ENCODE results near the gene HEG1. TPM values are rescaled to one million over a fixed set of nuclear protein-coding genes. Genes with fewer than 3 reads are reported as not detected.

HEG1 gene
- total and polyA plus RNA-seq, 2 experiments from 2014 or later = 27.2 to 27.3 TPM

DNA sequence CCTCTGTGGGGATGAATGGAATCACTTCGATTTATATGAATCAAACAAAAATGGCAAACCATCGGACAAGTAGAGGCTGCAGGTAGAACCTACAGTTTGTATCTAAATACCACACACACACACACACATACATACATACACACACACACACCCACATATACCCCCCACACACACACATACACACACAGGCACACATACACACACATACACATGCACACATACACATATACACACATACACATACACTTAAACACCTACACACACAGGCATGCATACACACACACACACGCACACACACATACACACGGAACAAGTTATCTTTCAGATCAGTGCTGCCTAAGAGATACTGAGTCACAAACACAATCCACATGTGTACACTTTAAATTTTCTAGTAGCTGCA is 24.3 kb downstream of the HEG1 start:
- H3K4me1 ChIP-seq (ENCODE audit: insufficient read depth) = no peaks in the 10 kb centered on the region
- H3K9me3 ChIP-seq (ENCODE audit: low read depth) = peaks cover 4% of the 10 kb centered on the region
- no peaks in the 10 kb centered on the region for H4K20me1 ChIP-seq (ENCODE audit: insufficient read depth, poor library complexity, severe bottlenecking)
- no peaks in the 10 kb centered on the region for H3K9me2 ChIP-seq (replicated peaks; ENCODE audit: insufficient read depth)
- no peak overlapping the region for H3K4me3 ChIP-seq
- H3K36me3 ChIP-seq (replicated peaks; ENCODE audit: insufficient read depth, low read depth) = no peaks in the 10 kb centered on the region
- peaks cover 14% of the 10 kb centered on the region for H3K79me2 ChIP-seq
- H2AFZ ChIP-seq = no peak overlapping the region
- no peak for TF ChIP-seq EZH2 (IDR thresholded peaks at IDR 0.05; ENCODE audit: borderline replicate concordance)
- no peak for TF ChIP-seq EZH2phosphoT487 (IDR thresholded peaks at IDR 0.05; ENCODE audit: low read depth, severe bottlenecking, unreplicated experiment)
- TF ChIP-seq, protein P1, sequence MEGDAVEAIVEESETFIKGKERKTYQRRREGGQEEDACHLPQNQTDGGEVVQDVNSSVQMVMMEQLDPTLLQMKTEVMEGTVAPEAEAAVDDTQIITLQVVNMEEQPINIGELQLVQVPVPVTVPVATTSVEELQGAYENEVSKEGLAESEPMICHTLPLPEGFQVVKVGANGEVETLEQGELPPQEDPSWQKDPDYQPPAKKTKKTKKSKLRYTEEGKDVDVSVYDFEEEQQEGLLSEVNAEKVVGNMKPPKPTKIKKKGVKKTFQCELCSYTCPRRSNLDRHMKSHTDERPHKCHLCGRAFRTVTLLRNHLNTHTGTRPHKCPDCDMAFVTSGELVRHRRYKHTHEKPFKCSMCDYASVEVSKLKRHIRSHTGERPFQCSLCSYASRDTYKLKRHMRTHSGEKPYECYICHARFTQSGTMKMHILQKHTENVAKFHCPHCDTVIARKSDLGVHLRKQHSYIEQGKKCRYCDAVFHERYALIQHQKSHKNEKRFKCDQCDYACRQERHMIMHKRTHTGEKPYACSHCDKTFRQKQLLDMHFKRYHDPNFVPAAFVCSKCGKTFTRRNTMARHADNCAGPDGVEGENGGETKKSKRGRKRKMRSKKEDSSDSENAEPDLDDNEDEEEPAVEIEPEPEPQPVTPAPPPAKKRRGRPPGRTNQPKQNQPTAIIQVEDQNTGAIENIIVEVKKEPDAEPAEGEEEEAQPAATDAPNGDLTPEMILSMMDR (IDR thresholded peaks at IDR 0.05; ENCODE audit: poor library complexity) = no peak
- 78% methylated on average over 4 of the region's 4 CpGs for WGBS (ENCODE audit: low lambda C conversion rate, missing lambda C conversion rate)
- no peak for DNase-seq (ENCODE audit: low spot score)
- no peak overlapping the region for H3K4me2 ChIP-seq
- H3K27me3 ChIP-seq = no peaks in the 10 kb centered on the region
- no peak overlapping the region for H3K27ac ChIP-seq

GRCh38 chr3:125028657-125029056 is 27.1 kb downstream of the HEG1 start:
- 92% methylated on average over 4 of the region's 4 CpGs for WGBS (ENCODE audit: low lambda C conversion rate, missing lambda C conversion rate)
- no peaks in the 10 kb centered on the region for H3K9me2 ChIP-seq (replicated peaks; ENCODE audit: insufficient read depth)
- H3K4me3 ChIP-seq = no peak overlapping the region
- H3K27ac ChIP-seq = no peak overlapping the region
- H3K4me1 ChIP-seq (ENCODE audit: insufficient read depth) = peaks cover 7% of the 10 kb centered on the region
- H3K79me2 ChIP-seq = peaks cover 2% of the 10 kb centered on the region
- H3K9me3 ChIP-seq (ENCODE audit: low read depth) = no peaks in the 10 kb centered on the region
- DNase-seq (ENCODE audit: low spot score) = no peak
- no peak overlapping the region for H2AFZ ChIP-seq
- H4K20me1 ChIP-seq (ENCODE audit: insufficient read depth, poor library complexity, severe bottlenecking) = no peaks in the 10 kb centered on the region
- no peaks in the 10 kb centered on the region for H3K36me3 ChIP-seq (replicated peaks; ENCODE audit: insufficient read depth, low read depth)
- no peak overlapping the region for H3K4me2 ChIP-seq
- no peaks in the 10 kb centered on the region for H3K27me3 ChIP-seq
- TF ChIP-seq EZH2 (IDR thresholded peaks at IDR 0.05; ENCODE audit: borderline replicate concordance) (no peak), EZH2phosphoT487 (IDR thresholded peaks at IDR 0.05; ENCODE audit: low read depth, severe bottlenecking, unreplicated experiment) (no peak)
- TF ChIP-seq, protein P1 (IDR thresholded peaks at IDR 0.05; ENCODE audit: poor library complexity) = no peak

GRCh38 chr3:125025642-125026041 is 30.2 kb downstream of the HEG1 start:
- H3K27ac ChIP-seq = no peak overlapping the region
- no peaks in the 10 kb centered on the region for H3K9me2 ChIP-seq (replicated peaks; ENCODE audit: insufficient read depth)
- no peak for TF ChIP-seq EZH2 (IDR thresholded peaks at IDR 0.05; ENCODE audit: borderline replicate concordance)
- TF ChIP-seq, protein P1 (IDR thresholded peaks at IDR 0.05; ENCODE audit: poor library complexity) = no peak
- no peak for TF ChIP-seq EZH2phosphoT487 (IDR thresholded peaks at IDR 0.05; ENCODE audit: low read depth, severe bottlenecking, unreplicated experiment)
- no peaks in the 10 kb centered on the region for H3K27me3 ChIP-seq
- 77% methylated on average over 2 of the region's 2 CpGs for WGBS (ENCODE audit: low lambda C conversion rate, missing lambda C conversion rate)
- H2AFZ ChIP-seq = no peak overlapping the region
- H3K4me3 ChIP-seq = no peak overlapping the region
- DNase-seq (ENCODE audit: low spot score) = no peak
- no peak overlapping the region for H3K4me2 ChIP-seq
- peaks cover 11% of the 10 kb centered on the region for H3K4me1 ChIP-seq (ENCODE audit: insufficient read depth)
- peaks cover 3% of the 10 kb centered on the region for H3K79me2 ChIP-seq
- no peaks in the 10 kb centered on the region for H3K36me3 ChIP-seq (replicated peaks; ENCODE audit: insufficient read depth, low read depth)
- no peaks in the 10 kb centered on the region for H4K20me1 ChIP-seq (ENCODE audit: insufficient read depth, poor library complexity, severe bottlenecking)
- H3K9me3 ChIP-seq (ENCODE audit: low read depth) = no peaks in the 10 kb centered on the region

- Histone ChIP-seq H3K4me2 (no peak overlapping the region), H2AFZ (no peak overlapping the region), H3K27ac (peak overlapping the region; percentile 61), H3K4me3 (no peak overlapping the region), H3K4me1 (ENCODE audit: insufficient read depth) (peaks cover 11% of the 10 kb centered on the region), H3K9me2 (replicated peaks; ENCODE audit: insufficient read depth) (no peaks in the 10 kb centered on the region), H4K20me1 (ENCODE audit: insufficient read depth, poor library complexity, severe bottlenecking) (no peaks in the 10 kb centered on the region), H3K27me3 (no peaks in the 10 kb centered on the region), H3K36me3 (replicated peaks; ENCODE audit: insufficient read depth, low read depth) (no peaks in the 10 kb centered on the region), H3K9me3 (ENCODE audit: low read depth) (no peaks in the 10 kb centered on the region), H3K79me2 (peaks cover 3% of the 10 kb centered on the region)
- TF ChIP-seq EZH2phosphoT487 (IDR thresholded peaks at IDR 0.05; ENCODE audit: low read depth, severe bottlenecking, unreplicated experiment) (no peak), EZH2 (IDR thresholded peaks at IDR 0.05; ENCODE audit: borderline replicate concordance) (no peak)
- TF ChIP-seq, protein P1 (IDR thresholded peaks at IDR 0.05; ENCODE audit: poor library complexity) = no peak
- WGBS (ENCODE audit: low lambda C conversion rate, missing lambda C conversion rate) = 87% methylated on average over 5 of the region's 5 CpGs
- no peak for DNase-seq (ENCODE audit: low spot score)
These were observed 31.0 kb downstream of the HEG1 start for GRCh38 chr3:125024817-125025216.
